Measurements from ENCODE around the gene KATNB1. TPM values are rescaled to one million over a fixed set of nuclear protein-coding genes. Genes with fewer than 3 reads are reported as not detected.

Gene KATNB1
- total RNA-seq, 3 donors from 2014 or later (not counting 1 experiment from before 2014, with no cell fraction given), result 23.6 to 34.3 (median 29.7) TPM

GRCh38 chr16:57734308-57734924, 1.2 kb upstream of the KATNB1 start:
- Mint-ChIP-seq H3K4me3 (peak overlapping the region; percentile 95), H3K27me3 (ENCODE audit: low read depth in 2 of 2) (no peaks in the 10 kb centered on the region), H3K4me1 (peaks cover 34 to 37% of the 10 kb centered on the region in 2 donors), H3K9me3 (no peaks in the 10 kb centered on the region), H3K36me3 (no peaks in the 10 kb centered on the region), H3K27ac (peak overlapping the region; percentile 96)
- H3K27me3 ChIP-seq (ENCODE audit: control insufficient read depth, insufficient read depth, low read length), result no peaks in the 10 kb centered on the region
- intact Hi-C loops (cut with micrococcal nuclease), result loop anchor here (2.0 kb wide), 3 partner anchors 68 to 158 kb away; no protein-coding TSS in a partner anchor
- H3K9me3 ChIP-seq (ENCODE audit: control insufficient read depth, insufficient read depth, low read length), result no peaks in the 10 kb centered on the region
- H3K27ac ChIP-seq (ENCODE audit: low read length), result peak overlapping the region; percentile 67
- no peak for ATAC-seq
- peaks cover 24% of the 10 kb centered on the region for H3K4me1 ChIP-seq (ENCODE audit: control insufficient read depth, insufficient read depth, low read length)
- DNase-seq, result no peak
- WGBS (ENCODE audit: insufficient coverage), result 48% methylated on average over 19 of the region's 20 CpGs
- peak overlapping the region; percentile 70 for H3K4me3 ChIP-seq (ENCODE audit: low read length)
- H3K36me3 ChIP-seq (ENCODE audit: control insufficient read depth, insufficient read depth, low read length), result no peaks in the 10 kb centered on the region
- no peak for TF ChIP-seq CTCF (IDR thresholded peaks at IDR 0.05)

GRCh38 chr16:57734925-57735754, 430 bp upstream of the KATNB1 start:
- Mint-ChIP-seq H3K36me3 (no peaks in the 10 kb centered on the region), H3K4me1 (peaks cover 34 to 37% of the 10 kb centered on the region in 2 donors), H3K27ac (peak overlapping the region; percentile 96), H3K27me3 (ENCODE audit: low read depth in 2 of 2) (no peaks in the 10 kb centered on the region), H3K9me3 (no peaks in the 10 kb centered on the region), H3K4me3 (peak overlapping the region; percentile 95)
- ATAC-seq (peak; percentile 88 to 97 (median 88)), DNase-seq (peak; percentile 95 to 99)
- peak overlapping the region; percentile 70 for H3K4me3 ChIP-seq (ENCODE audit: low read length)
- peak overlapping the region; percentile 67 for H3K27ac ChIP-seq (ENCODE audit: low read length)
- no peaks in the 10 kb centered on the region for H3K9me3 ChIP-seq (ENCODE audit: control insufficient read depth, insufficient read depth, low read length)
- H3K4me1 ChIP-seq (ENCODE audit: control insufficient read depth, insufficient read depth, low read length), result peaks cover 24% of the 10 kb centered on the region
- H3K36me3 ChIP-seq (ENCODE audit: control insufficient read depth, insufficient read depth, low read length), result no peaks in the 10 kb centered on the region
- no peaks in the 10 kb centered on the region for H3K27me3 ChIP-seq (ENCODE audit: control insufficient read depth, insufficient read depth, low read length)
- under 1% methylated on average over 45 of the region's 45 CpGs for WGBS (ENCODE audit: insufficient coverage)
- intact Hi-C loops (cut with micrococcal nuclease), result loop anchor here (1.0 to 5.0 kb wide), 11 partner anchors 22 to 548 kb away; partner anchors contain the start of genes CCDC102A, CFAP20, CIAPIN1 and COQ9
- TF ChIP-seq CTCF (IDR thresholded peaks at IDR 0.05), result no peak

GRCh38 chr16:57736419-57737351, 1.1 kb downstream of the KATNB1 start:
- intact Hi-C loops (cut with micrococcal nuclease), result loop anchor here (5.0 kb wide), 5 partner anchors 76 to 549 kb away; partner anchors contain the start of genes CCDC102A, CFAP20, PSME3IP1 and RSPRY1
- Mint-ChIP-seq H3K4me1 (peaks cover 34 to 37% of the 10 kb centered on the region in 2 donors), H3K36me3 (no peaks in the 10 kb centered on the region), H3K9me3 (no peaks in the 10 kb centered on the region), H3K4me3 (peak overlapping the region; percentile 95), H3K27me3 (ENCODE audit: low read depth in 2 of 2) (no peaks in the 10 kb centered on the region), H3K27ac (peak overlapping the region; percentile 96)
- no peak for ATAC-seq
- no peak for TF ChIP-seq CTCF (IDR thresholded peaks at IDR 0.05)
- H3K4me1 ChIP-seq (ENCODE audit: control insufficient read depth, insufficient read depth, low read length), result peaks cover 24% of the 10 kb centered on the region
- H3K36me3 ChIP-seq (ENCODE audit: control insufficient read depth, insufficient read depth, low read length), result no peaks in the 10 kb centered on the region
- peak overlapping the region; percentile 54 for H3K27ac ChIP-seq (ENCODE audit: low read length)
- peak in 1 of 2 donors; percentile 78 for DNase-seq
- H3K9me3 ChIP-seq (ENCODE audit: control insufficient read depth, insufficient read depth, low read length), result no peaks in the 10 kb centered on the region
- no peaks in the 10 kb centered on the region for H3K27me3 ChIP-seq (ENCODE audit: control insufficient read depth, insufficient read depth, low read length)
- peak overlapping the region; percentile 67 for H3K4me3 ChIP-seq (ENCODE audit: low read length)
- WGBS (ENCODE audit: insufficient coverage), result 14% methylated on average over 21 of the region's 23 CpGs
